ENCODE data around the gene PRAMEF12. TPM values are rescaled to one million over a fixed set of nuclear protein-coding genes. Genes with fewer than 3 reads are reported as not detected.

The PRAMEF12 gene
- total RNA-seq, 2 experiments from 2014 or later, result not detected

- intact Hi-C loops (cut with micrococcal nuclease), result no loop called here
- ATAC-seq, result no peak
- H3K9me3 Mint-ChIP-seq, result no peaks in the 10 kb centered on the region
- no peaks in the 10 kb centered on the region for H3K4me1 Mint-ChIP-seq (ENCODE audit: low read depth)
- POLR2A ChIA-PET, result no interaction called here
- no peak for DNase-seq
- no peaks in the 10 kb centered on the region for H3K36me3 Mint-ChIP-seq (ENCODE audit: low read depth)
- no peak overlapping the region for H3K4me3 Mint-ChIP-seq
- CTCF ChIA-PET, result no interaction called here
- TF ChIP-seq CTCF (IDR thresholded peaks at IDR 0.05), result no peak
- peaks cover 16% of the 10 kb centered on the region for H3K27me3 Mint-ChIP-seq
- H3K27ac Mint-ChIP-seq, result no peak overlapping the region
These were observed 11.8 kb upstream of the PRAMEF12 start for GRCh38 chr1:12761781-12762180.

- no peak overlapping the region for H3K27ac Mint-ChIP-seq
- intact Hi-C loops (cut with micrococcal nuclease), result no loop called here
- H3K27me3 Mint-ChIP-seq, result peaks cover 17% of the 10 kb centered on the region
- ChIA-PET CTCF (no interaction called here), POLR2A (no interaction called here)
- H3K4me3 Mint-ChIP-seq, result no peak overlapping the region
- TF ChIP-seq CTCF (IDR thresholded peaks at IDR 0.05), result no peak
- ATAC-seq (no peak), DNase-seq (no peak)
- H3K9me3 Mint-ChIP-seq, result no peaks in the 10 kb centered on the region
- no peaks in the 10 kb centered on the region for H3K36me3 Mint-ChIP-seq (ENCODE audit: low read depth)
- H3K4me1 Mint-ChIP-seq (ENCODE audit: low read depth), result no peaks in the 10 kb centered on the region
These were observed 10.8 kb upstream of the PRAMEF12 start for GRCh38 chr1:12762766-12763165.

GRCh38 chr1:12763479-12763878, 10.1 kb upstream of the PRAMEF12 start:
- Mint-ChIP-seq H3K4me1 (ENCODE audit: low read depth) (no peaks in the 10 kb centered on the region), H3K4me3 (no peak overlapping the region), H3K36me3 (ENCODE audit: low read depth) (no peaks in the 10 kb centered on the region), H3K27ac (no peak overlapping the region), H3K9me3 (no peaks in the 10 kb centered on the region), H3K27me3 (peaks cover 14% of the 10 kb centered on the region)
- intact Hi-C loops (cut with micrococcal nuclease), result no loop called here
- no peak for ATAC-seq
- no peak for TF ChIP-seq CTCF (IDR thresholded peaks at IDR 0.05)
- DNase-seq, result no peak
- POLR2A ChIA-PET, result interaction anchor here (0.5 kb wide), 1 partner anchor 15 kb away, joined by 4 read pairs; no protein-coding TSS in a partner anchor
- CTCF ChIA-PET, result no interaction called here

- intact Hi-C loops (cut with micrococcal nuclease), result no loop called here
- POLR2A ChIA-PET, result interaction anchor here (0.5 kb wide), 1 partner anchor 15 kb away, joined by 4 read pairs; no protein-coding TSS in a partner anchor
- DNase-seq (no peak), ATAC-seq (no peak)
- Mint-ChIP-seq H3K27me3 (peaks cover 13% of the 10 kb centered on the region), H3K4me3 (no peak overlapping the region), H3K27ac (no peak overlapping the region), H3K4me1 (ENCODE audit: low read depth) (no peaks in the 10 kb centered on the region), H3K9me3 (no peaks in the 10 kb centered on the region), H3K36me3 (ENCODE audit: low read depth) (no peaks in the 10 kb centered on the region)
- CTCF ChIA-PET, result no interaction called here
- no peak for TF ChIP-seq CTCF (IDR thresholded peaks at IDR 0.05)
These were observed 9.5 kb upstream of the PRAMEF12 start for GRCh38 chr1:12764016-12764415.

GRCh38 chr1:12769031-12769430, 4.5 kb upstream of the PRAMEF12 start:
- peaks cover 20% of the 10 kb centered on the region for H3K27me3 Mint-ChIP-seq
- POLR2A ChIA-PET, result no interaction called here

More at GRCh38 chr1:12769031-12769430, 4.5 kb upstream of the PRAMEF12 start:
- H3K27ac Mint-ChIP-seq, result no peak overlapping the region
- no peaks in the 10 kb centered on the region for H3K4me1 Mint-ChIP-seq (ENCODE audit: low read depth)
- no peaks in the 10 kb centered on the region for H3K36me3 Mint-ChIP-seq (ENCODE audit: low read depth)
- no peaks in the 10 kb centered on the region for H3K9me3 Mint-ChIP-seq
- CTCF ChIA-PET, result no interaction called here
- TF ChIP-seq CTCF (IDR thresholded peaks at IDR 0.05), result no peak
- intact Hi-C loops (cut with micrococcal nuclease), result no loop called here
- DNase-seq, result no peak
- H3K4me3 Mint-ChIP-seq, result no peak overlapping the region
- ATAC-seq, result no peak
